Measurements from ENCODE around the gene SARS2. TPM values are rescaled to one million over a fixed set of nuclear protein-coding genes. Genes with fewer than 3 reads are reported as not detected.
A peak's percentile ranks its signal among the peaks of the same experiment; 100 is the strongest.
"Not testable (repeated sequence)": the region's sequence is repeated elsewhere in the genome, so short reads cannot be mapped to it uniquely, and the experiment has no call there.

Gene SARS2
- total RNA-seq, 2 experiments from 2014 or later, result 39.8 to 43.2 TPM

DNA sequence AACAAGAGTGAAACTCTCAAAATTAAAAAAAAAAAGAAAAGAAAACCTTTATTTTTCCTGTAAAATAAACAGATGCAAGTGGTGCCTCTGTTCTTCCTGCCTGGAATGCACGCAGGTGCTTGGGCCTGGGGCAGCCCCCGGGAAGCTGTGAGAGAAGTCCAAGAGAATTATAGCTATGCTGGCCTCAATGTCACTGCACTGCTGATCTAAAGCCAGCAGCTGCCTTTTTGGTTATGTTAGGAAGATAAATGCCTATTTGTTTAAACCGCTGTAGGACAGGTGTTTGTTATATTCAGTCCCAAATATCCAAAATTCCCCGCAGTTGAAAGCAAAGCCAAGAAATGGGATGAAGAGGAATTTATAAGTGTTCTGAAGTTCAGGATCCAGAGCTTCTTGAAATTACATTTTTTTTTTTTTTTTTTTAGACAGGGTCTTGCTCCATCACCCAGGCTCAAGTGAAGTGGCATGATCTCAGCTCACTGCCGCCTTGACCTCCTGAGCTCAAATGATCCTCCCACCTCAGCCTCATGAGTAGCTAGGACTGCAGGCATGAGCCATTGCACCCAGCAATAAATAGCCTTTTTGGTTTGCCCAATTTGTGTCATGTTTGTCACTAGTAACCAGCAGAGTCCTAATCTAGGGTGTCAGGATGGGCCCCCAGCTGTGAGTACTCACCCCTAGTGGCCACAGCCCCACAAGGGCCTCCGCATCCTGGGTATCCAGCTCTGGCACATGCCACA lies 54.7 kb downstream of the SARS2 start:
- H3K27me3 Mint-ChIP-seq, result no peaks in the 10 kb centered on the region
- H3K4me3 Mint-ChIP-seq, result no peak overlapping the region
- H3K27ac Mint-ChIP-seq, result peak overlapping the region; percentile 43
- peaks cover 22% of the 10 kb centered on the region for H3K4me1 Mint-ChIP-seq
- DNase-seq, result no peak
- no peaks in the 10 kb centered on the region for H3K9me3 Mint-ChIP-seq
- peaks cover 5% of the 10 kb centered on the region for H3K36me3 Mint-ChIP-seq

DNA sequence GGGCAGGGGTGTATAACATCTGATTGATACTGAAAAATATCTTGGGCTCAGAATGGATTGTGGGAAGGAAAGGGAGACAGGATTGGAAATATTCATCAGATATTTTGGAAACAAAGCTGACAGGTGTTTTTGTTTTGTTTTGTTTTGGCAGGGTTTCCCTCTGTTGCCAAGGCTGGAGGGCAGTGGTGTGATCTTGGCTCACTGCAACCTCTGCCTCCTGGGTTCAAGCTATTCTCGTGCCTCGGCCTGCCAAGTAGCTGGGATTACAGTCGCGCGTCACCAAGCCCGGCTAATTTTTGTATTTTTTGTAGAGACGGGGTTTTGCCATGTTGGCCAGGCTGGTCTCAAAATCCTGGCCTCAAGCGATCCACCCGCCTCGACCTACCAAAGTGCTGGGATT lies 57.2 kb downstream of the SARS2 start:
- not testable (repeated sequence) for H3K27ac Mint-ChIP-seq, H3K27me3 Mint-ChIP-seq, H3K4me3 Mint-ChIP-seq, DNase-seq, H3K9me3 Mint-ChIP-seq
- Mint-ChIP-seq H3K36me3 (peaks cover 23% of the 10 kb centered on the region), H3K4me1 (peaks cover 25% of the 10 kb centered on the region)

DNA sequence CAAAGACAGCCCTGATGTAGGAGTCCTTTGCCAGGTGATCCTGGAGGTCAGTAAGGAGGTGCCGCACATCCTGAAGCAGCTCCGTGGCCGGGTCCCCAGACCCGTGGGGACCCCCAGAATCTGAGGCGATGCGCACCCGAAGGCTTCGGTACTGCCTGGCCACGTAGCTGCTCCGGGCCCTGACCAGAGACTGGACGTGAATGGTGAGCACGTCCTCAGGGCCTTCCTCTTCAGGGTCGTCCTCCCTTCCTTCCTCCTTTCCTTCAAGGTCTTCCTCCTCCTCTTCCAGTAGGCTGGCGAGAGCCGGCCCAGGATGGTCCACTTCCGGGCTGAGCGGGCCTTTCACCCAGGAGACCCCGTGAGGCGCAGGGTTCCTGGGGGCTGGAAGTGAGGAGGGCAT lies 60.0 kb downstream of the SARS2 start:
- Mint-ChIP-seq H3K36me3 (peaks cover 30% of the 10 kb centered on the region), H3K4me1 (peaks cover 26% of the 10 kb centered on the region), H3K27me3 (no peaks in the 10 kb centered on the region), H3K27ac (peak overlapping the region; percentile 74), H3K9me3 (no peaks in the 10 kb centered on the region), H3K4me3 (peak overlapping the region; percentile 91)
- DNase-seq, result no peak

DNA sequence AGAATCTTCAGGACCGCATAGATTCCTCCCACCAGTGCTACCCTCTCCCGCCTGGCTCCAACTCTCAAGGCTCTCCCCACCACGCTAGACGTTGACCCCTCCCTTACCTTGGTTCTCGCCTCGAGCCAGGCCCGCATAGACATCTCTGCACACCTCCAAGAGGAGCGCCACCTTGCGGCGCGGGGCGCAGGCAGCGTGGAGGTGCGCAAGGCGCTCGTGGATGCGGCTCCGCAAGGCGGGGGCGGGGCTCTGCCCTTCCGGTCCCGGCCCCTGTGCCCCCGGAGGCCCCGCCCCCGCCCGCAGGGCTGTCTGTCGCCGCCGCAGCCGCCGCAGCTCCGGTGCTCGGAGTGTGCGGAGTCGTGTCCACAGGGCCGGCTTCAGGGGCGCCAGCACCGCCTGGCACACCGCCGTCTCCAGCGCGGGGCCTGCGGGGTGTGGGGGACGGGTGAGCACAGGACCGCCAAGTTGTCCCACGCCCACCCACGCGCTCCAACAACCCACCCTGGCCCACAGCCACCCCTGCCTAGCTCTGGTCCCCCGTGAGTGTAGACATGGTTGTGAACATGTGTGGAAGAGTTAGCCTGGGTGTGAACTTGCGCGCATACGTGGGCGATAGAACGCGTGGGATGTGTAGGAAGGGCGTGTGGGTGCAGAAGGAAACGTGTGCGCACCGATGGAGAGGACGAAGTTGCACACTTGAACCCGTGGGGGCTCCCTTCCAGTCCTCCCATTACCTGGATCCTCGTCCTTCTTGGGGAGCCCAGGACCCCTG lies 60.5 kb downstream of the SARS2 start:
- H3K27me3 Mint-ChIP-seq, result no peaks in the 10 kb centered on the region
- H3K4me3 Mint-ChIP-seq, result peak overlapping the region; percentile 91
- DNase-seq, result peak; percentile 97
- peaks cover 31% of the 10 kb centered on the region for H3K4me1 Mint-ChIP-seq
- peak overlapping the region; percentile 92 for H3K27ac Mint-ChIP-seq
- peaks cover 34% of the 10 kb centered on the region for H3K36me3 Mint-ChIP-seq
- peaks cover 2% of the 10 kb centered on the region for H3K9me3 Mint-ChIP-seq

DNA sequence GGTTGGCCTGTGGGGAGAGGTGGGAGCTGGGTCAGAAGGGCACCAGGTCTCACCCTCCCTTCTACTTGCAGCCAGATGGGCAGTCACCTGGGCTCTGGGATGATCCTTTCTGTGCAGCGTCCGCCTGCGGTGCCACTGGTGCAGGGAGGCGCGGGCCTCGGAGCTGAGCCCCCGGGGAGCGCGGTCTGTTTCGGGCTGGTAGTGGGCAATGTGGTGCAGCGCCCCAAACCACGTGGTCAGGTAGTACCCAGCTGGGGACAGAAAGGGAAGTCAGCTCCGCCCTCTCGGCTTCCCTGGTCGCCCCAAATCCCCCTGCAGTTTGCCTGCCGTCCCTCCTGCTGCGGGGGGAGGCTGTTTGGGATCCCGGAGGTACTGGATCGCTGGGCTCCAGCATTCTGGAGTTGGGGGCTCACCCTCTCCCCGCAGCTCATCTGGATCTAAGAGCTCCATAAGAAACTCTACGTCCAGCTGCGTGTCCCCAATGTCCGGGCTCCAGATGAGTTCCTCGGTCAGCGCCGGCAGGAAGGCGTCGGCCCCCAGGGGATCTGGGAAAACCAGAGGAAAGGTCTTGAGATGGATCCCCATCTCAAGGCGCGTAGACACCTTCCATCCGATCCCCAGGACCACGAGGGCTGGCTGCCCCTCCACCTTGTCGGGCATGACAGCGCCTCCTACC lies 61.3 kb downstream of the SARS2 start:
- Mint-ChIP-seq H3K27ac (peak overlapping the region; percentile 92), H3K4me1 (peaks cover 38% of the 10 kb centered on the region), H3K36me3 (peaks cover 41% of the 10 kb centered on the region), H3K4me3 (peak overlapping the region; percentile 91), H3K9me3 (peaks cover 8% of the 10 kb centered on the region), H3K27me3 (no peaks in the 10 kb centered on the region)
- DNase-seq, result peak; percentile 45

DNA sequence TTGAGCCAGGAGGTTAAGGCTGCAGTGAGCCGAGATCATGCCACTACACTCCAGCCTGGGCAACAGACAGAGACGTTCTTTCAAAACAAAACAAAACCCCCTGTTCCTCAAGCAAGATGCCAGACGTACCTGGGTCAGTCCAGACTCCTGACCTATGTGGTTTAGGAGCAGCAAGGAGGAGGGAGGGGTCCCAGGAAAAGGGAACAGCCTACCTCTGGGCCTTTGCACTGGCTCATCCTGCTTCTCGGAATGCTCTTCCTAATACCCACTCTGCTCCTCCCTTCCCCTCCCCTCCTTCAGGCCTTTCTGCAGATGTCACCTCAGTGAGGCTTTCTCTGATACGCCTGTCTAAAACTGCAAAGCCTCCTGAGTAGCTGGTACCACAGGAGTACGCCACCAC lies 62.0 kb downstream of the SARS2 start:
- peak overlapping the region; percentile 92 for H3K27ac Mint-ChIP-seq
- H3K36me3 Mint-ChIP-seq, result peaks cover 42% of the 10 kb centered on the region

DNA sequence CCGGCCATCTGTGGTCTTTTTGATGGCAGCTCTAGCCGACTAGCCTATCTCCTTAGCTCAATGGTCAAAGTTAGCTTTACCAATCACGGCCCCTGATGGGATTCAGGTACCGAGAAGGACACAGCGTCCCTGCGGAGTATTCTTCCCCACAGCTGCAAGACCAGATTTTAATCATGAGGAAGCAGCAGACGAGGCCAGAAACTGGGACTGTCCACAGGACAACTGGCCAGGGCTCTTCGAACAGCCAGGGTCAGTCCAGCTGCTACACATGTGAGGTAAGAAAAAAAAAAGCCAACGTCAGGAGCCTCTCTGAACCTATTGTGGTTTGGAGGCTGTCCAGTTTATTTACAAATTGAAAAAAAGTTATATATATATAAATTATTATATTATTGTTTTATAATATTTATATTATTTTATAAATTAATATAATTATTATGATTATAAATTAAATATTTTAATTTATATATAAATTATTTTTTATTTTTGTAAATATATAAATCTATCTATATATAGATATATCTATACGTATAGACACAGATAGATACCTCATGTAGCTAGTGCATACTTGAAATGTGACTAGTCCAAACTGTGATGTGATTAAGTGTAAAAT lies 63.3 kb downstream of the SARS2 start:
- Mint-ChIP-seq H3K4me3 (no peak overlapping the region), H3K27me3 (no peaks in the 10 kb centered on the region), H3K4me1 (peaks cover 39% of the 10 kb centered on the region), H3K27ac (no peak overlapping the region), H3K9me3 (peaks cover 9% of the 10 kb centered on the region), H3K36me3 (peaks cover 42% of the 10 kb centered on the region)
- no peak for DNase-seq

More for the DNA sequence above, 62.0 kb downstream of the SARS2 start:
- Mint-ChIP-seq H3K4me3 (peak overlapping the region; percentile 91), H3K27me3 (no peaks in the 10 kb centered on the region), H3K9me3 (peaks cover 9% of the 10 kb centered on the region), H3K4me1 (peaks cover 39% of the 10 kb centered on the region)
- DNase-seq, result no peak

Other genes with a start within 250 kb of the SARS2 start
- gene CAPN12, start 186.3 kb downstream of the SARS2 start, total RNA-seq, result 1 to 10 TPM; 3.8 to 3.9 TPM
- gene LGALS7, start 157.2 kb downstream of the SARS2 start, total RNA-seq, result not detected
- not detected for gene LGALS7B, start 141.6 kb downstream of the SARS2 start, total RNA-seq
- gene LGALS4, start 117.8 kb downstream of the SARS2 start, total RNA-seq, result under 1 TPM; 0.33 to 0.56 TPM
- gene ECH1, start 99.0 kb downstream of the SARS2 start, total RNA-seq, result 100 to 1,000 TPM; 103 to 107 TPM
- gene HNRNPL, start 80.8 kb downstream of the SARS2 start, total RNA-seq, result 100 to 1,000 TPM; 723 to 728 TPM
- gene RINL, start 52.5 kb downstream of the SARS2 start, total RNA-seq, result 10 to 100 TPM; 74.0 to 75.0 TPM
- 10 to 100 TPM; 19.4 to 21.2 TPM for gene SIRT2, start 31.1 kb downstream of the SARS2 start, total RNA-seq
- gene NFKBIB, start 30.8 kb downstream of the SARS2 start, total RNA-seq, result 10 to 100 TPM; 85.7 to 86.2 TPM
- 1 to 10 TPM in 1 of 2 experiments, under 1 TPM in 1; 0.96 to 1.5 TPM for gene CCER2, start 18.6 kb downstream of the SARS2 start, total RNA-seq
- 100 to 1,000 TPM; 114 to 124 TPM for gene MRPS12, start 181 bp upstream of the SARS2 start, total RNA-seq
- gene FBXO17, start 45.0 kb upstream of the SARS2 start, total RNA-seq, result not detected
- 1 to 10 TPM; 1.3 to 1.7 TPM for gene FBXO27, start 101.8 kb upstream of the SARS2 start, total RNA-seq
- gene ACP7, start 153.6 kb upstream of the SARS2 start, total RNA-seq, result not detected
- gene PAK4, start 195.0 kb upstream of the SARS2 start, total RNA-seq, result 10 to 100 TPM; 13.2 to 16.2 TPM